Endothelial cell of umbilical vein (primary cell): ENCODE results near the gene RGS6. TPM values are rescaled to one million over a fixed set of nuclear protein-coding genes. Genes with fewer than 3 reads are reported as not detected.

ENCODE experiments used
- BruUV-seq: library from RNA; stranded (reverse); fragments of 400-500 nt; replicated peaks from 2 replicates; lab custom pipeline; 2021; lab: Mats Ljungman, UMichigan
- CTCF ChIA-PET: fragments of 300-600, 350-600 bp; sonication (Branson Sonifier 250); formaldehyde crosslinking; loops from one replicate; lab custom pipeline; 2021; ENCODE audit warnings: antibody characterized with exemption, inconsistent platforms; lab: Charles Lee
- POLR2A ChIA-PET: fragments of 300-600, 350-600 bp; sonication (Branson Sonifier 250); formaldehyde crosslinking; loops from one replicate; lab custom pipeline; 2021; ENCODE audit warnings: antibody characterized with exemption, inconsistent platforms; lab: Charles Lee
- DNase-seq: peaks from one replicate; pipeline ENCODE4 v3.0.0-alpha.2; 2011; ENCODE audit warnings: low read depth, low spot score
- FAIRE-seq: peaks from 2 replicates; lab custom pipeline; 2011; peaks lifted over from hg19 to GRCh38; lab: Jason Lieb, UNC
- H2AFZ ChIP-seq: 2 replicates; pipeline ENCODE4 v1.6.0; 2012; ENCODE audit warnings: low read depth, low read length, control low read depth, inconsistent platforms
- H3K27ac ChIP-seq: 2 replicates; pipeline ENCODE4 v1.5.1; 2011; ENCODE audit warnings: low read depth, mild to moderate bottlenecking, control low read depth, low read length, moderate library complexity; ENCODE audit not compliant: insufficient read depth
- H3K27me3 ChIP-seq, 2 experiments: 2 replicates each; pipeline versions ENCODE4 v1.6.0 to v1.6.1; 2011; ENCODE audit warnings: low read length in 2 of 2, mixed read lengths in 1 of 2; ENCODE audit not compliant: control insufficient read depth in 2 of 2, insufficient read depth in 2 of 2
- H3K36me3 ChIP-seq, 2 experiments: 2 replicates in 1 of 2; 3 replicates in 1 of 2; pipeline ENCODE4 v1.5.1; 2011; ENCODE audit warnings: low read length in 2 of 2, mild to moderate bottlenecking in 1 of 2, moderate library complexity in 1 of 2; ENCODE audit not compliant: control insufficient read depth in 2 of 2, insufficient read depth in 2 of 2; ENCODE audit errors: extremely low read depth in 1 of 2
- H3K4me1 ChIP-seq: 3 replicates; pipeline ENCODE4 v1.5.1; 2011; ENCODE audit warnings: mild to moderate bottlenecking, low read length; ENCODE audit not compliant: control insufficient read depth, insufficient read depth; ENCODE audit errors: extremely low read depth
- H3K4me2 ChIP-seq: 2 replicates; pipeline ENCODE4 v1.6.1; 2011; ENCODE audit warnings: low read length, control low read depth, mixed read lengths; ENCODE audit not compliant: insufficient read depth
- H3K4me3 ChIP-seq, 3 experiments: fragments of 200-600 bp in 1 of 3; sonication (generic), shearing (Covaris generic) in 1 of 3; replicated peaks in 1 of 3; 2 replicates each; pipeline ENCODE4 v1.5.1; 2011 to 2016; ENCODE audit warnings: control low read depth in 3 of 3, low read length in 3 of 3, mild to moderate bottlenecking in 2 of 3, inconsistent platforms in 1 of 3, low read depth in 1 of 3, moderate library complexity in 1 of 3; ENCODE audit not compliant: insufficient read depth in 1 of 3
- H3K79me2 ChIP-seq: 2 replicates; pipeline ENCODE4 v1.6.0; 2012; ENCODE audit warnings: low read length, inconsistent platforms; ENCODE audit not compliant: control insufficient read depth, insufficient read depth
- H3K9ac ChIP-seq: replicated peaks from 2 replicates; pipeline ENCODE3; 2011; ENCODE audit warnings: low read length, control low read depth; ENCODE audit not compliant: insufficient read depth; ENCODE audit errors: extremely low read depth
- H3K9me1 ChIP-seq: replicated peaks from 3 replicates; pipeline ENCODE4 v1.6.0; 2011; ENCODE audit warnings: mild to moderate bottlenecking, low read length; ENCODE audit not compliant: control insufficient read depth, insufficient read depth; ENCODE audit errors: extremely low read depth
- H3K9me3 ChIP-seq: replicated peaks from 2 replicates; pipeline ENCODE4 v1.5.1; 2012; ENCODE audit warnings: low read length, inconsistent platforms; ENCODE audit not compliant: control insufficient read depth, insufficient read depth
- H4K20me1 ChIP-seq: replicated peaks from 2 replicates; pipeline ENCODE3; 2011; ENCODE audit warnings: mild to moderate bottlenecking, low read length; ENCODE audit not compliant: control insufficient read depth, insufficient read depth; ENCODE audit errors: extremely low read depth
- CTCF ChIP-seq, 2 donors: IDR thresholded peaks; 1 replicate in 1 of 2; 2 replicates in 1 of 2; pipeline ENCODE4 v1.5.1; 2011; ENCODE audit warnings: low read length in 2 of 2, mild to moderate bottlenecking in 2 of 2, moderate library complexity in 2 of 2, control low read depth in 1 of 2, inconsistent platforms in 1 of 2, low read depth in 1 of 2; ENCODE audit not compliant: insufficient read depth in 1 of 2; ENCODE audit errors: extremely low read depth in 1 of 2
- EZH2 ChIP-seq: IDR thresholded peaks from 2 replicates; pipeline ENCODE4 v1.6.1; 2012; ENCODE audit warnings: borderline replicate concordance, low read depth, mild to moderate bottlenecking, moderate library complexity, low read length, inconsistent platforms; ENCODE audit not compliant: severe bottlenecking
- FOS ChIP-seq: IDR thresholded peaks from 2 replicates; pipeline ENCODE4 v1.6.1; 2011; ENCODE audit warnings: mild to moderate bottlenecking, low read length, moderate library complexity, borderline replicate concordance; ENCODE audit not compliant: insufficient read depth
- GATA2 ChIP-seq: IDR thresholded peaks from 2 replicates; pipeline ENCODE4 v1.7.0; 2011; ENCODE audit warnings: low read depth, mild to moderate bottlenecking, moderate library complexity, mixed read lengths, low read length; ENCODE audit not compliant: insufficient read length, insufficient read depth
- JUN ChIP-seq: IDR thresholded peaks from 2 replicates; pipeline ENCODE4 v1.6.1; 2011; ENCODE audit warnings: borderline replicate concordance, low read depth; ENCODE audit not compliant: insufficient read length, insufficient read depth
- MYC ChIP-seq: IDR thresholded peaks from one replicate; pipeline ENCODE4 v1.6.1; 2011; ENCODE audit warnings: mild to moderate bottlenecking, low read depth, low read length
- POLR2A ChIP-seq: IDR thresholded peaks from 2 replicates; pipeline ENCODE4 v1.6.1; 2012; ENCODE audit warnings: low read depth, mild to moderate bottlenecking, control low read depth, low read length
- POLR2AphosphoS5 ChIP-seq: IDR thresholded peaks from 2 replicates; pipeline ENCODE4 v1.6.1; 2012; ENCODE audit warnings: low read depth, mild to moderate bottlenecking, control low read depth, low read length, moderate library complexity; ENCODE audit not compliant: insufficient read depth
- dilution Hi-C: fragments of 300-500 bp; cut with MboI; formaldehyde crosslinking; loops from one replicate; pipeline ENCODE4 v1.15.0; 2019; ENCODE audit warnings: low sequenced_read_pairs; ENCODE audit not compliant: extremely low pct_ligation_motif_present
- intact Hi-C: fragments of 100-400 bp; cut with micrococcal nuclease; formaldehyde crosslinking; loops from one replicate; pipeline ENCODE4 v1.10.0; 2022
- polyA plus RNA-seq, 4 experiments: library from polyadenylated mRNA; depleted of rRNA in 3 of 4; stranded (reverse) in 3 of 4; unstranded in 1 of 4; fragments of >200 nt; gene quantifications; 2 replicates each; pipeline versions ENCODE4 v1.2.1 to v1.2.3, GENCODE V29; 2011 to 2012; ENCODE audit warnings: missing spikeins in 1 of 4
- total RNA-seq: library from RNA; stranded (reverse); gene quantifications from 2 replicates; pipeline ENCODE4 v1.2.3, GENCODE V29; 2021
- TF ChIP-seq, protein P1 (sequence below): IDR thresholded peaks from 2 replicates; pipeline ENCODE4 v1.6.1; 2011; ENCODE audit not compliant: insufficient read depth, insufficient read length

RGS6 gene
- total and polyA plus RNA-seq, 2 donors (not counting 3 experiments of a cell fraction or from before 2014, with no cell fraction given), result not detected

DNA sequence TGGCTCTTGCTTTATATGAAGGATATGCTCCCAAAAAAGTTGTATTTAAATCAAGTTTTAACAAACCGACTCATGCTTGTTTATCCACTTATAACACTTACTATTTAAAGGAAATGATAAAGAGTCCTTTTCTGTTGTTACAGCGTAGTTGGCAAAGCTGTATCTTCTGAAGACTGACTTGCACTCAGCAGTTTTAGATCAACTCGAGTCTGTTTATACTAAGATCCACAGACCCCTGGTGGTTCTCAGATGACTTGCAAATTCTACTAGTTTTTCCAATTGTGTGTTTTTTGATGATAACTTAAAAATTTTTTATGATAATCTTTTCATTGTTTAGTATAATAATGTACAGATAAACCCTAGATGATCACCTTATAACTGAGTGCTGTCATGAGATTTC, 475.8 kb downstream of the RGS6 start:
- H3K27ac ChIP-seq, result no peak overlapping the region
- H3K9ac ChIP-seq, result no peak overlapping the region
- H4K20me1 ChIP-seq, result no peaks in the 10 kb centered on the region
- no peak overlapping the region for H3K4me3 ChIP-seq
- H3K79me2 ChIP-seq, result no peaks in the 10 kb centered on the region
- no peaks in the 10 kb centered on the region for H3K36me3 ChIP-seq
- H2AFZ ChIP-seq, result no peak overlapping the region
- TF ChIP-seq POLR2A, result no peak
- no peak for TF ChIP-seq CTCF (IDR thresholded peaks at IDR 0.05; ENCODE audit: extremely low read depth in 1 of 2, insufficient read depth in 1 of 2, low read depth in 1 of 2, low read length in 2 of 2)
- no peak for TF ChIP-seq POLR2AphosphoS5
- TF ChIP-seq, protein P1, sequence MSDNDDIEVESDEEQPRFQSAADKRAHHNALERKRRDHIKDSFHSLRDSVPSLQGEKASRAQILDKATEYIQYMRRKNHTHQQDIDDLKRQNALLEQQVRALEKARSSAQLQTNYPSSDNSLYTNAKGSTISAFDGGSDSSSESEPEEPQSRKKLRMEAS, result no peak
- TF ChIP-seq FOS, result no peak
- no peak for TF ChIP-seq JUN
- no peaks in the 10 kb centered on the region for H3K9me1 ChIP-seq
- intact Hi-C loops, result no loop called here
- no peaks in the 10 kb centered on the region for H3K27me3 ChIP-seq
- DNase-seq (no peak), FAIRE-seq (no peak)
- H3K4me1 ChIP-seq, result no peaks in the 10 kb centered on the region
- dilution Hi-C loops, result no loop called here
- BruUV-seq, result no TSS peak
- no peaks in the 10 kb centered on the region for H3K9me3 ChIP-seq
- POLR2A ChIA-PET, result no interaction called here
- CTCF ChIA-PET, result no interaction called here
- no peak overlapping the region for H3K4me2 ChIP-seq

DNA sequence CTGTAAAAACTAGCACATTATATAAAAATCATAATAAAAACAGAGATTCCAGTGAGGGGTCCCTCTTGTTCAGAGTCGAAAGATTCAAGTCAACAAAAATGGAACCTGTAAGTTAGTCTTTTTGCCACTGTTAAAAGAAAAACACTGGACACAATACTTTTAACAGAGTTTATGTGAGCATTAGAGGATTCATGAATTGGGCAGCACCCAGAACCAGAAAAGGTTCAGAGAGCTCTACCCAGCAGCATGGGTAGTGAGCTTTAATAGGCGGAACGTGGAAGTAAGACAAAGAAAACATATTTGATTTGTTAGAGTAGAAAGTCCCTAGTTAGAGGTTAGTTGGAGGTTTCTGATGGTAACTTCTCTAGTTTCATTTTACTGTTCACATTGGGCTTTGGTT, 476.8 kb downstream of the RGS6 start:
- Histone ChIP-seq H3K4me1 (no peaks in the 10 kb centered on the region), H3K9ac (no peak overlapping the region), H3K79me2 (no peaks in the 10 kb centered on the region), H3K9me1 (no peaks in the 10 kb centered on the region), H3K36me3 (no peaks in the 10 kb centered on the region), H3K4me2 (no peak overlapping the region), H2AFZ (no peak overlapping the region), H3K9me3 (no peaks in the 10 kb centered on the region), H4K20me1 (no peaks in the 10 kb centered on the region), H3K27ac (no peak overlapping the region), H3K27me3 (no peaks in the 10 kb centered on the region), H3K4me3 (no peak overlapping the region)
- intact Hi-C loops (no loop called here), dilution Hi-C loops (no loop called here)
- no TSS peak for BruUV-seq
- ChIA-PET CTCF (no interaction called here), POLR2A (no interaction called here)
- FAIRE-seq, result no peak
- no peak for DNase-seq
- TF ChIP-seq, protein P1, result no peak
- no peak for TF ChIP-seq FOS
- TF ChIP-seq POLR2A, result no peak
- TF ChIP-seq POLR2AphosphoS5, result no peak
- no peak for TF ChIP-seq JUN
- no peak for TF ChIP-seq EZH2
- no peak for TF ChIP-seq GATA2
- TF ChIP-seq CTCF (IDR thresholded peaks at IDR 0.05; ENCODE audit: extremely low read depth in 1 of 2, insufficient read depth in 1 of 2, low read depth in 1 of 2, low read length in 2 of 2), result no peak
- no peak for TF ChIP-seq MYC
